Liver (tissue), 9 donors: ENCODE data around the gene DYSF. TPM values are rescaled to one million over a fixed set of nuclear protein-coding genes. Genes with fewer than 3 reads are reported as not detected.

Experiments
- DNase-seq: peaks from one replicate; pipeline ENCODE4 v3.0.0-alpha.2; 2017; ENCODE audit warnings: low spot score
- H3K27ac ChIP-seq, 2 donors: one replicate each; pipeline ENCODE4 v1.7.0; 2013; ENCODE audit warnings: inconsistent platforms in 2 of 2, low read length in 2 of 2, control low read depth in 1 of 2, low read depth in 1 of 2, mild to moderate bottlenecking in 1 of 2
- H3K27me3 ChIP-seq, 4 donors: one replicate each; pipeline versions ENCODE4 v1.6.1 to v1.7.0; 2013; ENCODE audit warnings: low read length in 3 of 4, inconsistent platforms in 1 of 4, mild to moderate bottlenecking in 1 of 4, moderate library complexity in 1 of 4; ENCODE audit not compliant: control insufficient read depth in 4 of 4, insufficient read depth in 4 of 4
- H3K36me3 ChIP-seq, 4 donors: one replicate each; pipeline versions ENCODE4 v1.6.1 to v1.7.0; 2013; ENCODE audit warnings: low read length in 3 of 4, mild to moderate bottlenecking in 3 of 4, low read depth in 1 of 4, moderate library complexity in 1 of 4; ENCODE audit not compliant: control insufficient read depth in 4 of 4, insufficient read depth in 3 of 4
- H3K4me1 ChIP-seq, 4 donors: one replicate each; pipeline versions ENCODE4 v1.6.1 to v1.7.0; 2013; ENCODE audit warnings: low read length in 3 of 4, mild to moderate bottlenecking in 3 of 4, moderate library complexity in 1 of 4; ENCODE audit not compliant: control insufficient read depth in 4 of 4, insufficient read depth in 4 of 4
- H3K4me3 ChIP-seq, 3 donors: one replicate each; pipeline versions ENCODE4 v1.6.1 to v1.7.0; 2013; ENCODE audit warnings: low read length in 3 of 3, control low read depth in 1 of 3, low read depth in 1 of 3, mild to moderate bottlenecking in 1 of 3
- H3K9ac ChIP-seq, 2 donors: one replicate each; pipeline ENCODE4 v1.7.0; 2013; ENCODE audit warnings: low read length in 2 of 2, mild to moderate bottlenecking in 2 of 2, moderate library complexity in 2 of 2, control low read depth in 1 of 2, low read depth in 1 of 2
- H3K9me3 ChIP-seq, 4 donors: one replicate each; pipeline versions ENCODE4 v1.6.1 to v1.7.0; 2013; ENCODE audit warnings: low read length in 3 of 4; ENCODE audit not compliant: control insufficient read depth in 4 of 4
- ATF3 ChIP-seq: IDR thresholded peaks from 2 replicates; pipeline ENCODE4 v1.6.1; 2016; ENCODE audit warnings: antibody characterized with exemption
- CTCF ChIP-seq: fragments of 150-350 bp; IDR thresholded peaks from 2 replicates; pipeline ENCODE4 v1.5.1; 2017; ENCODE audit warnings: improper control_type of control experiment, low read depth, low read length; ENCODE audit not compliant: missing input control
- EGR1 ChIP-seq, 2 donors: IDR thresholded peaks; 2 replicates each; pipeline ENCODE4 v1.6.1; 2016 to 2018; ENCODE audit warnings: antibody characterized with exemption in 2 of 2, low read depth in 2 of 2
- FOXA1 ChIP-seq: IDR thresholded peaks from 2 replicates; pipeline ENCODE4 v1.6.1; 2016; ENCODE audit warnings: antibody characterized with exemption
- FOXA2 ChIP-seq: IDR thresholded peaks from 2 replicates; pipeline ENCODE4 v1.6.1; 2016; ENCODE audit warnings: antibody characterized with exemption
- HNF4A ChIP-seq, 2 donors: conservative IDR thresholded peaks; 2 replicates each; pipeline ENCODE4 v1.6.1; 2016; ENCODE audit warnings: antibody characterized with exemption in 2 of 2, mild to moderate bottlenecking in 2 of 2
- HNF4G ChIP-seq: IDR thresholded peaks from 2 replicates; pipeline ENCODE4 v1.6.1; 2016; ENCODE audit warnings: antibody characterized with exemption
- JUND ChIP-seq, 2 donors: IDR thresholded peaks; 2 replicates each; pipeline ENCODE4 v1.6.1; 2016; ENCODE audit warnings: antibody characterized with exemption in 2 of 2
- RAD21 ChIP-seq, 2 donors: IDR thresholded peaks; 2 replicates each; pipeline ENCODE4 v1.6.1; 2016; ENCODE audit warnings: antibody characterized with exemption in 2 of 2, mild to moderate bottlenecking in 2 of 2
- REST ChIP-seq: IDR thresholded peaks from 2 replicates; pipeline ENCODE4 v1.6.1; 2016; ENCODE audit warnings: antibody characterized with exemption, mild to moderate bottlenecking
- RXRA ChIP-seq, 2 donors: IDR thresholded peaks; 2 replicates each; pipeline ENCODE4 v1.6.1; 2017 to 2018; ENCODE audit warnings: antibody characterized with exemption in 2 of 2, mild to moderate bottlenecking in 1 of 2
- SP1 ChIP-seq: IDR thresholded peaks from 2 replicates; pipeline ENCODE4 v1.6.1; 2018; ENCODE audit warnings: antibody characterized with exemption, mild to moderate bottlenecking
- TAF1 ChIP-seq: conservative IDR thresholded peaks from 2 replicates; pipeline ENCODE4 v1.6.1; 2016; ENCODE audit warnings: antibody characterized with exemption, mild to moderate bottlenecking
- YY1 ChIP-seq: IDR thresholded peaks from 2 replicates; pipeline ENCODE4 v1.6.1; 2016; ENCODE audit warnings: antibody characterized with exemption, mild to moderate bottlenecking
- WGBS: extraction: QIAGEN DNeasy Blood & Tissue Kit; methylation state at CpG from one replicate; pipeline ENCODE4 v1.1.7; 2013; 5-methylcytosine and 5-hydroxymethylcytosine counted together
- polyA plus RNA-seq, 2 donors: library from polyadenylated mRNA; stranded (reverse) in 1 of 2; unstranded in 1 of 2; fragments of 200-250 nt in 1 of 2; fragments of >200 nt in 1 of 2; fragmentation: Nextera tagmentation in 1 of 2; extraction: Ambion mirVana in 1 of 2; gene quantifications; one replicate each; pipeline versions ENCODE4 v1.2.1 to v1.2.3, GENCODE V29; 2013 to 2015
- total RNA-seq, 2 donors: library from RNA; depleted of rRNA; stranded (reverse); fragments of >200 nt; gene quantifications; one replicate each; pipeline ENCODE4 v1.2.3, GENCODE V29; 2014
- TF ChIP-seq, protein P1 (sequence below): IDR thresholded peaks from 2 replicates; pipeline ENCODE4 v1.6.1; 2016; ENCODE audit warnings: antibody characterized with exemption
- donor health status: healthy.
- donor health status: healthy.
- donor health status: healthy.
- donor health status: healthy.
- donor health status: healthy.

The DYSF gene
- total and polyA plus RNA-seq, 4 donors: 8.5 to 20.8 (median 13.6) TPM

- Histone ChIP-seq H3K27me3 (no peaks in the 10 kb centered on the region), H3K27ac (peak overlapping the region in 1 of 2 donors; percentile 52), H3K4me1 (peaks cover 0 to 8% (median under 1%) of the 10 kb centered on the region in 4 donors), H3K4me3 (no peak overlapping the region), H3K36me3 (peaks cover 0 to 4% (median 2%) of the 10 kb centered on the region in 4 donors), H3K9ac (no peak overlapping the region), H3K9me3 (no peaks in the 10 kb centered on the region)
- 78% methylated on average over 1 of the region's 1 CpG for WGBS
- no peak for TF ChIP-seq REST
- no peak for TF ChIP-seq FOXA2
- no peak for TF ChIP-seq FOXA1
- TF ChIP-seq JUND (IDR thresholded peaks at IDR 0.05): no peak
- no peak for TF ChIP-seq ATF3
- no peak for TF ChIP-seq RAD21 (IDR thresholded peaks at IDR 0.05)
- no peak for TF ChIP-seq SP1
- no peak for TF ChIP-seq HNF4A (conservative IDR thresholded peaks at IDR 0.05)
- no peak for DNase-seq
Measured at GRCh38 chr2:71476495-71476894, 23.1 kb downstream of the DYSF start.

GRCh38 chr2:71477231-71477691 is 23.9 kb downstream of the DYSF start:
- Histone ChIP-seq H3K9me3 (no peaks in the 10 kb centered on the region), H3K9ac (no peak overlapping the region), H3K36me3 (peaks cover 0 to 9% (median 3%) of the 10 kb centered on the region in 4 donors), H3K4me1 (peaks cover 0 to 8% (median under 1%) of the 10 kb centered on the region in 4 donors), H3K27ac (peak overlapping the region; percentile 19 to 55), H3K27me3 (no peaks in the 10 kb centered on the region), H3K4me3 (no peak overlapping the region)
- 61% methylated on average over 6 of the region's 6 CpGs for WGBS
- no peak for DNase-seq
- TF ChIP-seq TAF1 (no peak), HNF4A (conservative IDR thresholded peaks at IDR 0.05) (peak; percentile 38 to 39), YY1 (no peak), REST (peak; percentile 27), RXRA (IDR thresholded peaks at IDR 0.05) (peak; percentile 39 to 70), HNF4G (no peak), JUND (IDR thresholded peaks at IDR 0.05) (peak; percentile 60 to 64), FOXA1 (peak; percentile 68), RAD21 (IDR thresholded peaks at IDR 0.05) (peak in 1 of 2 donors; percentile 44), SP1 (no peak), FOXA2 (peak; percentile 69), EGR1 (IDR thresholded peaks at IDR 0.05; ENCODE audit: low read depth in 2 of 2) (peak in 1 of 2 donors; percentile 48), CTCF (no peak)
- TF ChIP-seq, protein P1, sequence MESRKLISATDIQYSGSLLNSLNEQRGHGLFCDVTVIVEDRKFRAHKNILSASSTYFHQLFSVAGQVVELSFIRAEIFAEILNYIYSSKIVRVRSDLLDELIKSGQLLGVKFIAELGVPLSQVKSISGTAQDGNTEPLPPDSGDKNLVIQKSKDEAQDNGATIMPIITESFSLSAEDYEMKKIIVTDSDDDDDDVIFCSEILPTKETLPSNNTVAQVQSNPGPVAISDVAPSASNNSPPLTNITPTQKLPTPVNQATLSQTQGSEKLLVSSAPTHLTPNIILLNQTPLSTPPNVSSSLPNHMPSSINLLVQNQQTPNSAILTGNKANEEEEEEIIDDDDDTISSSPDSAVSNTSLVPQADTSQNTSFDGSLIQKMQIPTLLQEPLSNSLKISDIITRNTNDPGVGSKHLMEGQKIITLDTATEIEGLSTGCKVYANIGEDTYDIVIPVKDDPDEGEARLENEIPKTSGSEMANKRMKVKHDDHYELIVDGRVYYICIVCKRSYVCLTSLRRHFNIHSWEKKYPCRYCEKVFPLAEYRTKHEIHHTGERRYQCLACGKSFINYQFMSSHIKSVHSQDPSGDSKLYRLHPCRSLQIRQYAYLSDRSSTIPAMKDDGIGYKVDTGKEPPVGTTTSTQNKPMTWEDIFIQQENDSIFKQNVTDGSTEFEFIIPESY: no peak
